Loucy (cell line): Measurements from ENCODE around the gene PDX1.

Experiments
- EZH2phosphoT487 ChIP-seq: fragments of 200-600 bp; IDR thresholded peaks from 2 replicates; pipeline ENCODE4 v1.6.1; 2018; ENCODE audit warnings: antibody characterized with exemption, mild to moderate bottlenecking, moderate library complexity, borderline replicate concordance
- TF ChIP-seq, protein P1 (sequence below): fragments of 200-600 bp; sonication (generic); conservative IDR thresholded peaks from 2 replicates; pipeline ENCODE4 v1.5.1; 2014; ENCODE audit warnings: mild to moderate bottlenecking, antibody characterized with exemption, low read length

DNA sequence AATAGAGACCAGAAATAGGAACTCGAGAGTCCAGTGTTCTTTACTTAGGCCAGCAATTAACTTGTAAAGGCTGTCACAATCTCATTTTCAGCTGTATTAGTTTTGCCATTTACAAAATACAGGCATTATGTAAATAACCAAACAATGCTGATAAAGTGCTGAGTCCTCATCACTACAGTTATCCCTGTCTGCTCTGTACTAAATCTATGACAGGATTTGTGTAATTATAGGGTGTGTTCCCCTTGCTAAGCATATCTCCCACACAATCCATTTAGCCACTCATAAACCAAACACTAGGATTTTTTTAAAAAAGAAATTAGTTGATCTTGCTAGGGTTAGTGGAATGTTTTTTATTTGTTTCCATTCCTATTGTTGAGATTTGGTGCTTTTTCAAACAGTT is 23.2 kb downstream of the PDX1 start:
- TF ChIP-seq, protein P1, sequence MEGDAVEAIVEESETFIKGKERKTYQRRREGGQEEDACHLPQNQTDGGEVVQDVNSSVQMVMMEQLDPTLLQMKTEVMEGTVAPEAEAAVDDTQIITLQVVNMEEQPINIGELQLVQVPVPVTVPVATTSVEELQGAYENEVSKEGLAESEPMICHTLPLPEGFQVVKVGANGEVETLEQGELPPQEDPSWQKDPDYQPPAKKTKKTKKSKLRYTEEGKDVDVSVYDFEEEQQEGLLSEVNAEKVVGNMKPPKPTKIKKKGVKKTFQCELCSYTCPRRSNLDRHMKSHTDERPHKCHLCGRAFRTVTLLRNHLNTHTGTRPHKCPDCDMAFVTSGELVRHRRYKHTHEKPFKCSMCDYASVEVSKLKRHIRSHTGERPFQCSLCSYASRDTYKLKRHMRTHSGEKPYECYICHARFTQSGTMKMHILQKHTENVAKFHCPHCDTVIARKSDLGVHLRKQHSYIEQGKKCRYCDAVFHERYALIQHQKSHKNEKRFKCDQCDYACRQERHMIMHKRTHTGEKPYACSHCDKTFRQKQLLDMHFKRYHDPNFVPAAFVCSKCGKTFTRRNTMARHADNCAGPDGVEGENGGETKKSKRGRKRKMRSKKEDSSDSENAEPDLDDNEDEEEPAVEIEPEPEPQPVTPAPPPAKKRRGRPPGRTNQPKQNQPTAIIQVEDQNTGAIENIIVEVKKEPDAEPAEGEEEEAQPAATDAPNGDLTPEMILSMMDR = no peak
- no peak for TF ChIP-seq EZH2phosphoT487
